Liver (tissue), 3 donors: ENCODE measurements around the gene FILIP1L.

Source experiments
- CTCF ChIP-seq: fragments of 150-350 bp; IDR thresholded peaks from 2 replicates; pipeline ENCODE4 v1.5.1; 2017; ENCODE audit warnings: improper control_type of control experiment, low read depth, low read length; ENCODE audit not compliant: missing input control
- EGR1 ChIP-seq, 2 donors: IDR thresholded peaks; 2 replicates each; pipeline ENCODE4 v1.6.1; 2016 to 2018; ENCODE audit warnings: antibody characterized with exemption in 2 of 2, low read depth in 2 of 2
- FOXA1 ChIP-seq: IDR thresholded peaks from 2 replicates; pipeline ENCODE4 v1.6.1; 2016; ENCODE audit warnings: antibody characterized with exemption
- JUND ChIP-seq, 2 donors: IDR thresholded peaks; 2 replicates each; pipeline ENCODE4 v1.6.1; 2016; ENCODE audit warnings: antibody characterized with exemption in 2 of 2
- REST ChIP-seq: IDR thresholded peaks from 2 replicates; pipeline ENCODE4 v1.6.1; 2016; ENCODE audit warnings: antibody characterized with exemption, mild to moderate bottlenecking
- SP1 ChIP-seq: IDR thresholded peaks from 2 replicates; pipeline ENCODE4 v1.6.1; 2018; ENCODE audit warnings: antibody characterized with exemption, mild to moderate bottlenecking
- donor health status: healthy.
- donor health status: healthy.

- TF ChIP-seq FOXA1 = no peak
- TF ChIP-seq CTCF = no peak
- TF ChIP-seq SP1 = no peak
- TF ChIP-seq REST = no peak
- no peak for TF ChIP-seq JUND (IDR thresholded peaks at IDR 0.05)
- no peak for TF ChIP-seq EGR1 (IDR thresholded peaks at IDR 0.05; ENCODE audit: low read depth in 2 of 2)
These were observed 8.8 kb downstream of the FILIP1L start for GRCh38 chr3:100105501-100105900.
